HG02798 (cell line): ENCODE data around the gene TNS3.

Source experiments
- ATAC-seq: cut with Tn5 transposase; IDR thresholded peaks from one replicate; pipeline ENCODE4 v1.9.1; 2021; ENCODE audit warnings: mild to moderate bottlenecking; ENCODE audit not compliant: unreplicated experiment, poor library complexity

Gene TNS3

GRCh38 chr7:47529826-47530555 lies 51.9 kb downstream of the TNS3 start:
- no peak for ATAC-seq

- no peak for ATAC-seq
Measured at GRCh38 chr7:47529405-47529804, 52.5 kb downstream of the TNS3 start.

- no peak for ATAC-seq
Measured at GRCh38 chr7:47528471-47528870, 53.4 kb downstream of the TNS3 start.

GRCh38 chr7:47526466-47526865 lies 55.4 kb downstream of the TNS3 start:
- no peak for ATAC-seq

- ATAC-seq, result no peak
Measured at GRCh38 chr7:47525066-47525623, 56.8 kb downstream of the TNS3 start.

- ATAC-seq, result no peak
Measured at GRCh38 chr7:47523401-47523800, 58.5 kb downstream of the TNS3 start.

- ATAC-seq, result no peak
Measured at GRCh38 chr7:47521816-47522561, 59.9 kb downstream of the TNS3 start.

- no peak for ATAC-seq
Measured at GRCh38 chr7:47521011-47521795, 60.7 kb downstream of the TNS3 start.

- ATAC-seq, result no peak
Measured at GRCh38 chr7:47520406-47520805, 61.5 kb downstream of the TNS3 start.

GRCh38 chr7:47518827-47519226 lies 63.1 kb downstream of the TNS3 start:
- ATAC-seq, result no peak

- no peak for ATAC-seq
Measured at GRCh38 chr7:47517821-47518480, 64.0 kb downstream of the TNS3 start.

- no peak for ATAC-seq
Measured at GRCh38 chr7:47516985-47517600, 64.8 kb downstream of the TNS3 start.

GRCh38 chr7:47516386-47516785 lies 65.5 kb downstream of the TNS3 start:
- no peak for ATAC-seq

GRCh38 chr7:47515305-47515834 lies 66.5 kb downstream of the TNS3 start:
- ATAC-seq, result no peak

GRCh38 chr7:47514818-47515217 lies 67.1 kb downstream of the TNS3 start:
- ATAC-seq, result no peak

GRCh38 chr7:47514367-47514766 lies 67.5 kb downstream of the TNS3 start:
- ATAC-seq, result no peak

- no peak for ATAC-seq
Measured at GRCh38 chr7:47513741-47514241, 68.1 kb downstream of the TNS3 start.

GRCh38 chr7:47512481-47513176 lies 69.3 kb downstream of the TNS3 start:
- no peak for ATAC-seq
